IPS DF 4.7 (cell line): Measurements from ENCODE around the gene LDLRAD2.
"Not testable (repeated sequence)": the region's sequence is repeated elsewhere in the genome, so short reads cannot be mapped to it uniquely, and the experiment has no call there.

ENCODE experiments used
- DNase-seq: peaks from one replicate; pipeline ENCODE4 v3.0.0-alpha.2; 2013; ENCODE audit warnings: low spot score; ENCODE audit errors: extremely low read depth

The LDLRAD2 gene

GRCh38 chr1:21823980-21824702, 12.1 kb downstream of the LDLRAD2 start:
- DNase-seq = no peak

- DNase-seq = no peak
Observed at GRCh38 chr1:21824926-21825325, 12.9 kb downstream of the LDLRAD2 start.

GRCh38 chr1:21825393-21825792, 13.3 kb downstream of the LDLRAD2 start:
- no peak for DNase-seq

GRCh38 chr1:21826694-21827093, 14.6 kb downstream of the LDLRAD2 start:
- DNase-seq = not testable (repeated sequence)

GRCh38 chr1:21827141-21827679, 15.1 kb downstream of the LDLRAD2 start:
- DNase-seq = no peak

GRCh38 chr1:21828075-21828474, 16.0 kb downstream of the LDLRAD2 start:
- DNase-seq = no peak

- no peak for DNase-seq
Observed at GRCh38 chr1:21828506-21829210, 16.6 kb downstream of the LDLRAD2 start.

GRCh38 chr1:21829294-21829693, 17.2 kb downstream of the LDLRAD2 start:
- DNase-seq = no peak

GRCh38 chr1:21830792-21831453, 18.9 kb downstream of the LDLRAD2 start:
- no peak for DNase-seq

GRCh38 chr1:21831454-21831970, 19.4 kb downstream of the LDLRAD2 start:
- no peak for DNase-seq

GRCh38 chr1:21833392-21833976, 21.4 kb downstream of the LDLRAD2 start:
- no peak for DNase-seq

- no peak for DNase-seq
Observed at GRCh38 chr1:21834094-21834493, 22.0 kb downstream of the LDLRAD2 start.

- DNase-seq = no peak
Observed at GRCh38 chr1:21834666-21835065, 22.6 kb downstream of the LDLRAD2 start.

- DNase-seq = no peak
Observed at GRCh38 chr1:21836010-21836409, 23.9 kb downstream of the LDLRAD2 start.

- no peak for DNase-seq
Observed at GRCh38 chr1:21836729-21837128, 24.7 kb downstream of the LDLRAD2 start.

- no peak for DNase-seq
Observed at GRCh38 chr1:21837476-21837875, 25.4 kb downstream of the LDLRAD2 start.

- DNase-seq = no peak
Observed at GRCh38 chr1:21838359-21839157, 26.5 kb downstream of the LDLRAD2 start.

GRCh38 chr1:21839337-21840037, 27.4 kb downstream of the LDLRAD2 start:
- DNase-seq = no peak

GRCh38 chr1:21840981-21841380, 28.9 kb downstream of the LDLRAD2 start:
- no peak for DNase-seq

- DNase-seq = no peak
Observed at GRCh38 chr1:21841852-21842466, 29.9 kb downstream of the LDLRAD2 start.
